ENCODE data around the gene BCKDHA. TPM values are rescaled to one million over a fixed set of nuclear protein-coding genes. Genes with fewer than 3 reads are reported as not detected.
"Not testable (repeated sequence)": the region's sequence is repeated elsewhere in the genome, so short reads cannot be mapped to it uniquely, and the experiment has no call there.

Gene BCKDHA
- total RNA-seq, 4 donors from 2014 or later: 18.2 to 36.7 (median 21.6) TPM

DNA sequence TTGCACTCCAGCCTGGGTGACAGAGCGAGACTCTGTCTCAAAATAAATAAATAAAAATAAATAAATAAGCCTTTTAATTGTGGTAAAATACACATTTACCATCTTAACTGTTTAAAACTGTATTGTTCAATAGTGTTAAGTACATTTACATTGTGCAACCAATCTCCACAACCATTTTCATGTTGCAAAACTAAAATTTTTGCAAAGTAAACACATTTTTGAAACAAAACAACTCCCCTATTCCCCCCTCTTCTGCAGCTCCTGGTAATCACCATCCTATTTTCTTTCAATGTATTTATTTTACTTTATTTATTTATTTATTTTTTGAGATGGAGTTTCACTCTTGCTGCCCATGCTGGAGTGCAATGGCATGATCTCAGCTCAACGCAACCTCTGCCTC is 27.8 kb upstream of the BCKDHA start:
- H3K36me3 ChIP-seq: no peaks in the 10 kb centered on the region

DNA sequence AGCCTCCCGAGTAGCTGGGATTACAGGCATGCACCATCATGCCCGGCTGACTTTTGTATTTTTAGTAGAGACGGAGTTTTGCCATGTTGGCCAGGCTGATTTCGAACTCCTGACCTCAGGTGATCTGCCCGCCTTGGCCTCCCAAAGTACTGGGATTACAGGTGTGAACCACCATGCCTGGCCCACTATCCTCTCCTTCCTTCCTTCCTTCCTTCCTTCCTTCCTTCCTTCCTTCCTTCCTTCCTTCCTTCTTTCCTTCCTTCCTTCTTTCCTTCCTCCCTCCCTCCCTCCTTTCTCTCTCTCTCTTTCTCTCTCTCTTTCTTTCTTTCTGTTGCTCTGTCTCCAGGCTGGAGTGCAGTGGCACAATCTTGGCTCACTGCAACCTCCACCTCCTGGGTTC is 26.5 kb upstream of the BCKDHA start:
- H3K36me3 ChIP-seq; H3K4me3 ChIP-seq; intact Hi-C loops (cut with DNase I; ENCODE audit: low total_unique reads); DNase-seq; H3K27ac ChIP-seq; H3K9me3 ChIP-seq; H3K4me1 ChIP-seq; H3K27me3 ChIP-seq: not testable (repeated sequence)

More for the DNA sequence above, 27.8 kb upstream of the BCKDHA start:
- no peak for DNase-seq
- intact Hi-C loops (cut with DNase I; ENCODE audit: low total_unique reads): no loop called here
- H3K4me1 ChIP-seq: no peaks in the 10 kb centered on the region
- H3K27ac ChIP-seq: no peak overlapping the region
- no peaks in the 10 kb centered on the region for H3K9me3 ChIP-seq
- no peak overlapping the region for H3K4me3 ChIP-seq
- H3K27me3 ChIP-seq: no peaks in the 10 kb centered on the region
- no peak for TF ChIP-seq POLR2A (IDR thresholded peaks at IDR 0.05)
- TF ChIP-seq, protein P1, sequence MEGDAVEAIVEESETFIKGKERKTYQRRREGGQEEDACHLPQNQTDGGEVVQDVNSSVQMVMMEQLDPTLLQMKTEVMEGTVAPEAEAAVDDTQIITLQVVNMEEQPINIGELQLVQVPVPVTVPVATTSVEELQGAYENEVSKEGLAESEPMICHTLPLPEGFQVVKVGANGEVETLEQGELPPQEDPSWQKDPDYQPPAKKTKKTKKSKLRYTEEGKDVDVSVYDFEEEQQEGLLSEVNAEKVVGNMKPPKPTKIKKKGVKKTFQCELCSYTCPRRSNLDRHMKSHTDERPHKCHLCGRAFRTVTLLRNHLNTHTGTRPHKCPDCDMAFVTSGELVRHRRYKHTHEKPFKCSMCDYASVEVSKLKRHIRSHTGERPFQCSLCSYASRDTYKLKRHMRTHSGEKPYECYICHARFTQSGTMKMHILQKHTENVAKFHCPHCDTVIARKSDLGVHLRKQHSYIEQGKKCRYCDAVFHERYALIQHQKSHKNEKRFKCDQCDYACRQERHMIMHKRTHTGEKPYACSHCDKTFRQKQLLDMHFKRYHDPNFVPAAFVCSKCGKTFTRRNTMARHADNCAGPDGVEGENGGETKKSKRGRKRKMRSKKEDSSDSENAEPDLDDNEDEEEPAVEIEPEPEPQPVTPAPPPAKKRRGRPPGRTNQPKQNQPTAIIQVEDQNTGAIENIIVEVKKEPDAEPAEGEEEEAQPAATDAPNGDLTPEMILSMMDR (IDR thresholded peaks at IDR 0.05): no peak

DNA sequence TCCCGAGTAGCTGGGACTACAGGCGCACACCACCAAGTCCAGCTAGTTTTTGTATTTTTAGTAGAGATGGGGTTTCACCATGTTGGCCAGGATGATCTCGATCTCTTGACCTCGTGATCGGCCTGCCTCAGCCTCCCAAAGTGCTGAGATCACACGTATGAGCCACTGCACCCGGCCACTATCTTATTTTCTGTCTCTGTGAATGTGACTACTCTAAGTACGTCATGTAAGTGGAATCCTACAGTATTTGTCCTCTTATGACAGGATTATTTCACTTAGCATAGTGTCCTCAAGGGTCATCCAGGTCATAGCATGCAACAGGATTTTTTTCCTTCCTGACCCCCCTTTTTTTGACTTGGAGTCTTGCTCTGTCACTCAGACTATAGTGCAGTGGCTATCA is 26.1 kb upstream of the BCKDHA start:
- no peak for DNase-seq
- TF ChIP-seq POLR2A (IDR thresholded peaks at IDR 0.05): no peak
- TF ChIP-seq, protein P1 (IDR thresholded peaks at IDR 0.05): no peak
- H3K9me3 ChIP-seq: no peaks in the 10 kb centered on the region
- no peaks in the 10 kb centered on the region for H3K4me1 ChIP-seq
- intact Hi-C loops (cut with DNase I; ENCODE audit: low total_unique reads): no loop called here
- no peaks in the 10 kb centered on the region for H3K27me3 ChIP-seq
- no peak overlapping the region for H3K4me3 ChIP-seq
- no peak overlapping the region for H3K27ac ChIP-seq
- no peaks in the 10 kb centered on the region for H3K36me3 ChIP-seq

DNA sequence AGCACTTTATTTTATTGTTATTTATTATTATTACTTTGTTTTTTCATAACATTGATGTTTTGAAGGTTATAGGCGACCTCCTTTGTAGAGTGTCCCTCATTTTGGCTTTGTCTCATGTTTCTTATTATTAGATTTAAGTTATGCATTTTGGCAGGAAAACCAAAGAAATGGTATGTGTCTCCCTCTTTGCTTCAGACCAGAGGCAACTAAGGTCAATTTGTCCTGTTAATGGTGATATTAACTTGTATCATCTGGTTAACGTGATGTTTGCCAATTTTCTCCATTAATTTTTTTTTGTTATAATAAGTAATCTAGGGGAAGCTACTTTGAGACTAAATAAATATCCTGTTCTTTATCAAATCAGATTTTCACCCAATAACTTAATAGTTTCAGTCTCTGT is 25.1 kb upstream of the BCKDHA start:
- no peaks in the 10 kb centered on the region for H3K36me3 ChIP-seq
- intact Hi-C loops (cut with DNase I; ENCODE audit: low total_unique reads): no loop called here

DNA sequence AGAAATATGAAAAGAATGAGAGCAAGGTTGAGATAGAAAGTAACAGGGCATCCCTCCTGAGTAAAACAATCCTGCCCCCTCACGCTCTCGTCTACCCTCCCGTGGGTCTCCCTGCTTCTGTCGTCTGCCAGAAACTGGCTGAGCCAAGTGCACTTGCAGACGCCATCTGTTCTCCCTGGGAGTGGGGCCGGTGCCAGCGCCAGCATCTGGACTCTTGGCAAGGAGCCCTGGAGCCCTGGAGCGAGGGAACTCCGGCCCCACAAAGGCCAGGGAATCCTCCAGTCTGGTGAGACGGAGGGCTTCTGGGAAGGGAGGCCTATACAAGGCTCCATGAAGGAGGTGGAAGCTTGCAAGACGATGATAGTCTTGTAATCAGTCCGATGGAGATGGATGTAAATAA is 23.6 kb upstream of the BCKDHA start:
- intact Hi-C loops (cut with DNase I; ENCODE audit: low total_unique reads): no loop called here

More for the DNA sequence above, 25.1 kb upstream of the BCKDHA start:
- H3K27me3 ChIP-seq: no peaks in the 10 kb centered on the region
- DNase-seq: no peak
- no peak overlapping the region for H3K27ac ChIP-seq
- H3K4me3 ChIP-seq: no peak overlapping the region
- no peak for TF ChIP-seq POLR2A (IDR thresholded peaks at IDR 0.05)
- TF ChIP-seq, protein P1 (IDR thresholded peaks at IDR 0.05): no peak
- no peaks in the 10 kb centered on the region for H3K4me1 ChIP-seq
- no peaks in the 10 kb centered on the region for H3K9me3 ChIP-seq

More for the DNA sequence above, 23.6 kb upstream of the BCKDHA start:
- Histone ChIP-seq H3K27me3 (no peaks in the 10 kb centered on the region), H3K4me1 (no peaks in the 10 kb centered on the region), H3K4me3 (no peak overlapping the region), H3K9me3 (no peaks in the 10 kb centered on the region), H3K27ac (peak overlapping the region in 1 of 2 donors; percentile 41), H3K36me3 (no peaks in the 10 kb centered on the region)
- peak; percentile 87 for DNase-seq
- TF ChIP-seq, protein P1 (IDR thresholded peaks at IDR 0.05): no peak
- no peak for TF ChIP-seq POLR2A (IDR thresholded peaks at IDR 0.05)
